Esophagus muscularis mucosa (tissue), 3 donors: ENCODE measurements around the gene PRXL2B.

Experiments
- POLR2A ChIP-seq: fragments of 450-650 bp; IDR thresholded peaks from one replicate; pipeline ENCODE4 v1.6.1; 2017; ENCODE audit warnings: antibody characterized with exemption, moderate library complexity, mild to moderate bottlenecking, low read depth
- POLR2AphosphoS5 ChIP-seq, 2 donors: sonication (generic); formaldehyde crosslinking; IDR thresholded peaks; one replicate each; pipeline ENCODE4 v1.6.1; 2017; ENCODE audit warnings: antibody characterized with exemption in 2 of 2
- TF ChIP-seq, protein P1 (sequence below), 3 experiments: fragments of 200-600 bp in 2 of 3; fragments of 450-650 bp in 1 of 3; sonication (generic) in 2 of 3; IDR thresholded peaks; one replicate each; pipeline ENCODE4 v1.5.1; 2017 to 2019; ENCODE audit warnings: antibody characterized with exemption in 3 of 3, mild to moderate bottlenecking in 2 of 3, moderate library complexity in 1 of 3

DNA sequence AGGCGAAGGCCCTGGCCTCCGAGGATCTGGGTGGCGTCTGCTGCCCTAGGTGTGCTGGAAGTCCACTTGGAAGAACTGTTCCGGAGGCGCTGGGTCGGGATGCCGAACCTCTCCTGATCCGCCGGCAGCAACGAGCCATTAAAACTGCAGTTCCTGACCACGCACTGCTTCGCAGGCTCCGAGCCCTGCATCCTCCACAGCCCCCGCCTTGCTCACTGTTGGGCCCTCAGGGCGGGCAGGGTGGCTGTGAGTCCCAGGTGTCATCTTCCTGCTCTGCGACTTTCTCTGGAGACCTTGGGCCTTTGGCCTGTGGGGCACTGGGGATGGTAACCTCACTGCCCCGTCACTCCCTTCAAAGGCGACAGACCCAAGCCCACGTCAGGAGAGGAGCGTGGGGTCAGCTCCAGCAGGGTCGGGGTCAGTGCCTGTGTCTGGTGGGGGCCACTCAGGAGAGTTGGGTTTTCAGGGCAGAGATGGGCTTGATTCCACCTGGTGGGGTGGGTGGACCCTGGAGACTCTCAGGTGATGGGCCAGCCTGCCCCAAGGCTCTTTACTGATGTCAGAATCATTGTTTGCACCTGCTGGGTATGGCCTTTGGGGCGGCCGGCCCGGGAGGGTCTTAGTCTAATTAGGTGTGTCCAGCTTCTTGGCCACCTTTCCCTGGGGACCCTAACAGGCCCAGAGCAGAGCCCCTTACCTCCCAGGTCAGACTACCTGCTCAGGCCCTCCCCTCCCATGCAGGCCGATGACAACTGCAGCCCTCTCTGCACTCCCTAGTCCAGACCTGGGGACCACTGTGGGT is 3.1 kb downstream of the PRXL2B start:
- TF ChIP-seq POLR2A (no peak), POLR2AphosphoS5 (IDR thresholded peaks at IDR 0.05) (no peak)
- TF ChIP-seq, protein P1, sequence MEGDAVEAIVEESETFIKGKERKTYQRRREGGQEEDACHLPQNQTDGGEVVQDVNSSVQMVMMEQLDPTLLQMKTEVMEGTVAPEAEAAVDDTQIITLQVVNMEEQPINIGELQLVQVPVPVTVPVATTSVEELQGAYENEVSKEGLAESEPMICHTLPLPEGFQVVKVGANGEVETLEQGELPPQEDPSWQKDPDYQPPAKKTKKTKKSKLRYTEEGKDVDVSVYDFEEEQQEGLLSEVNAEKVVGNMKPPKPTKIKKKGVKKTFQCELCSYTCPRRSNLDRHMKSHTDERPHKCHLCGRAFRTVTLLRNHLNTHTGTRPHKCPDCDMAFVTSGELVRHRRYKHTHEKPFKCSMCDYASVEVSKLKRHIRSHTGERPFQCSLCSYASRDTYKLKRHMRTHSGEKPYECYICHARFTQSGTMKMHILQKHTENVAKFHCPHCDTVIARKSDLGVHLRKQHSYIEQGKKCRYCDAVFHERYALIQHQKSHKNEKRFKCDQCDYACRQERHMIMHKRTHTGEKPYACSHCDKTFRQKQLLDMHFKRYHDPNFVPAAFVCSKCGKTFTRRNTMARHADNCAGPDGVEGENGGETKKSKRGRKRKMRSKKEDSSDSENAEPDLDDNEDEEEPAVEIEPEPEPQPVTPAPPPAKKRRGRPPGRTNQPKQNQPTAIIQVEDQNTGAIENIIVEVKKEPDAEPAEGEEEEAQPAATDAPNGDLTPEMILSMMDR (IDR thresholded peaks at IDR 0.05), result no peak
